Measurements from ENCODE around the gene PPTC7. TPM values are rescaled to one million over a fixed set of nuclear protein-coding genes. Genes with fewer than 3 reads are reported as not detected.

PPTC7 gene, protein sequence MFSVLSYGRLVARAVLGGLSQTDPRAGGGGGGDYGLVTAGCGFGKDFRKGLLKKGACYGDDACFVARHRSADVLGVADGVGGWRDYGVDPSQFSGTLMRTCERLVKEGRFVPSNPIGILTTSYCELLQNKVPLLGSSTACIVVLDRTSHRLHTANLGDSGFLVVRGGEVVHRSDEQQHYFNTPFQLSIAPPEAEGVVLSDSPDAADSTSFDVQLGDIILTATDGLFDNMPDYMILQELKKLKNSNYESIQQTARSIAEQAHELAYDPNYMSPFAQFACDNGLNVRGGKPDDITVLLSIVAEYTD
- total RNA-seq (2021; fragmentation: NEBNext Ultra II Directional; extraction: Animal tissue kit (Norgen Biotek cat#: 25700)) (15.9 and 16.0 TPM in 2 replicates), polyA plus RNA-seq (2011; rRNA removed) (5.2 and 8.1 TPM in 2 replicates), polyA minus RNA-seq (2011; rRNA and poly(A)+ RNA removed) (20.4 and 22.1 TPM in 2 replicates)
- 8.3 TPM for polyA plus RNA-seq (2011; cell fraction: cytosol; rRNA removed)
- 5.4 TPM for polyA plus RNA-seq (2011; cell fraction: nucleus; rRNA removed)
- 6.5 to 9.8 TPM (median 8.0 TPM) in 4 replicates for polyA plus RNA-seq (2012, experiment 1 of 2)
- 0.94 TPM for polyA plus RNA-seq (2012, experiment 2 of 2)
- 9.6 TPM for polyA plus RNA-seq (2013, experiment 1 of 2)
- polyA plus RNA-seq (2013, experiment 2 of 2) = 9.2 TPM
- polyA minus RNA-seq (2011; cell fraction: cytosol; rRNA and poly(A)+ RNA removed) = 8.7 TPM
- 13.1 TPM for polyA minus RNA-seq (2011; cell fraction: nucleus; rRNA and poly(A)+ RNA removed)
- long read RNA-seq, experiment 1, full-length matches to known transcripts = 1 of 9 reads
- long read RNA-seq, experiment 1, partial matches to known transcripts = 0 of 9 reads
- long read RNA-seq, experiment 1, other reads (novel, unspliced or antisense) = 8 of 9 reads
- long read RNA-seq, experiment 2, partial matches to known transcripts = 0 of 10 reads
- long read RNA-seq, experiment 2, other reads (novel, unspliced or antisense) = 10 of 10 reads

DNA sequence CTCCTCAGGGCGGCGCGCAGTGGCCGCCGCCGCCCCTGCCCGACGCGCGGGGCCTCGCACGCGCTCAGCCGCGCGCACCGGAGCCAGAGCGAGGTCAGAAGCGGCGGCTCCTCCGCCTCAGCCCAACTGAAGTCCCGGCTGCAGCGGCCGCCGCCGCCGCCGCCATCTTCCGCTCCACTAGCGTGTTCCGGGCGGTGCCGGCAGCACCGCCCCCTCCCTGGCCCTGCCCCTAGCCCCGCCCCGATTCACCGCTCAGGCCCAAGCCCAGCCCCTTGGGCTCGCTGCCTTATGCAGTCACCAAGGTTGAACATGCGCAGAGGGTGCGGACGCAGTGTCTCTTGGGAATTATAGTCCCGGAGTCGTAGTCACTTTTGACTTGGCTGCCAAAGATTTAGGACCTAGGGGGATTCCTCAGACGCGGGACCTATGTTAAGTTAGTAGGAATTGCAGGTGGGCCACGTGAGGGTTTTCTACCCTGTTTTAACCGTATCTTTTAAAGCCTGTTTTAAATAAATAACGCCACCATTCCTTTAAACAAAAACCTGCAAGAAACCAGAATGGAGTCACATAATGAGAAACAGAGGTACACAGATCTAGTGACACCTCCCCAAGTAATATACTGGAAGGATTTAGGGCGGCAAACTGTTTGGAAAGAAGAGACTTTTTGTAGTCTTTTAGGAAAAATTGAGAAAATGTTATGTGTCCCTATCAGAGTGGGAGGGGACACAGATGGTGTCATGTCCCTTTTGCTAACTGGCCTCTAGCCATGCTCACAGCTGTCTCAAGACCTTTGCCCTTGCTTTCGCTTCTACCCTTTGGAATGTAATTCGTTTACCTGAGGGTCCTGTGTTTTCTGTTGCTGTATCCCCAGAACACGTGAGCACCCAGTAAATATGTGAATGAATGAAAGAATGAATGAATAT, at the start of gene PPTC7:
Gene PPTC7, minus strand, starts transcription at position 182 of the 923 bp plus-strand sequence. CDS start 287 bp downstream, outside the sequence.
- peak within 1 kb of the TSS; percentile 32 for H3K18ac ChIP-seq (ENCODE audit: extremely low read depth, low read length)
- H4K20me1 ChIP-seq (replicated peaks in 1 of 2; ENCODE audit: control insufficient read depth in 1 of 2, insufficient read depth in 2 of 2, low read length in 2 of 2) = peaks cover 7 to 18% of the 10 kb centered on the region in 2 experiments
- 0 out of 2 replicates have a peak within 1 kb of the TSS, but pooled peaks have one; percentile 9 for H2AFZ ChIP-seq (ENCODE audit: low read length)
- H3K27me3 ChIP-seq (replicated peaks in 1 of 4; ENCODE audit: control insufficient read depth in 3 of 4, extremely low read depth in 1 of 4, insufficient read depth in 3 of 4, low read length in 3 of 4) = no peaks in the 10 kb centered on the region; a peak in 1 of 7 replicates
- H3K9ac ChIP-seq (replicated peaks in 1 of 4; ENCODE audit: extremely low read depth in 1 of 4, low read depth in 3 of 4, low read length in 3 of 4) = peak within 1 kb of the TSS; percentile 70 to 100 (median 76)
- FAIRE-seq (peak; percentile 48), DNase-seq (ENCODE audit: low read depth in 1 of 2, low spot score in 2 of 2) (peak; percentile 76 to 92)
- H3K4me1 ChIP-seq (replicated peaks in 1 of 4; ENCODE audit: control insufficient read depth in 3 of 4, insufficient read depth in 4 of 4, low read length in 3 of 4) = peaks cover 0 to 12% (median 7%) of the 10 kb centered on the region in 4 experiments; a peak in 5 of 7 replicates
- no peak within 1 kb of the TSS; the same call in 1 of the 2 replicates for H3K27ac ChIP-seq (ENCODE audit: low read depth, low read length)
- H4K5ac ChIP-seq (ENCODE audit: insufficient read length, low read depth, low read length) = no peak within 1 kb of the TSS
- no peak within 1 kb of the TSS for H2BK20ac ChIP-seq (ENCODE audit: low read length)
- H4K8ac ChIP-seq (ENCODE audit: extremely low read depth, insufficient read depth, low read length) = peak within 1 kb of the TSS; percentile 90
- H2BK12ac ChIP-seq (ENCODE audit: low read depth, low read length) = 0 out of 2 replicates have a peak within 1 kb of the TSS, but pooled peaks have one; percentile 12
- H3K4me3 ChIP-seq (ENCODE audit: extremely low read depth in 1 of 4, insufficient read depth in 2 of 4, low read depth in 3 of 4, low read length in 4 of 4) = peak within 1 kb of the TSS; percentile 71 to 95 (median 84)
- ChIA-PET CTCF (ENCODE audit: partially characterized antibody) (interaction anchor here (1.3 to 1.8 kb wide), 3 partner anchors 16 to 134 kb away, joined by 3 read pairs; no protein-coding TSS in a partner anchor), POLR2A (ENCODE audit: partially characterized antibody) (no interaction called here)
- H3K23ac ChIP-seq (ENCODE audit: insufficient read length) = no peak within 1 kb of the TSS
- peak within 1 kb of the TSS; percentile 87 to 99 for H3K4me2 ChIP-seq (ENCODE audit: insufficient read depth in 1 of 2, low read depth in 2 of 2, low read length in 2 of 2)
- H3K56ac ChIP-seq (replicated peaks; ENCODE audit: insufficient read length, low read depth, low read length) = peak within 1 kb of the TSS; percentile 69
- H4K91ac ChIP-seq (replicated peaks; ENCODE audit: insufficient read length, low read length) = no peak within 1 kb of the TSS
- no peak within 1 kb of the TSS for H2BK5ac ChIP-seq (ENCODE audit: low read depth, low read length)
- no peak within 1 kb of the TSS for H2AK5ac ChIP-seq (ENCODE audit: low read depth, low read length)
- H3K14ac ChIP-seq (ENCODE audit: insufficient read length) = no peak within 1 kb of the TSS
- H3K79me1 ChIP-seq (ENCODE audit: low read depth, low read length) = peaks cover 10% of the 10 kb centered on the region
- WGBS, 2 experiments (ENCODE audit: extremely low coverage in 1 of 2, insufficient coverage in 1 of 2, insufficient read length in 1 of 2, insufficient replicate concordance in 2 of 2, low coverage in 1 of 2, low lambda C conversion rate in 2 of 2, missing lambda C conversion rate in 1 of 2) = 11% methylated on average over 28 of the region's 52 CpGs; no CpG with 5 or more reads in 1 of the 2 experiments
- H2BK120ac ChIP-seq (replicated peaks; ENCODE audit: low read depth, low read length) = no peak within 1 kb of the TSS
- no peaks in the 10 kb centered on the region for H3K36me3 ChIP-seq (ENCODE audit: control insufficient read depth in 2 of 4, insufficient read depth in 4 of 4, low read length in 3 of 4)
- H3K23me2 ChIP-seq (ENCODE audit: low read depth, low read length) = peaks cover 10% of the 10 kb centered on the region
- no peak within 1 kb of the TSS for H2BK15ac ChIP-seq (ENCODE audit: low read length)
- H3K4ac ChIP-seq (replicated peaks; ENCODE audit: insufficient read length, low read depth, low read length) = peak within 1 kb of the TSS; percentile 38
- no peaks in the 10 kb centered on the region for H3K9me3 ChIP-seq (ENCODE audit: insufficient read depth in 2 of 2, low read depth in 1 of 2, low read length in 1 of 2)
- peaks cover 10 to 40% of the 10 kb centered on the region in 2 experiments for H3K79me2 ChIP-seq (ENCODE audit: control insufficient read depth in 1 of 2, insufficient read depth in 2 of 2, low read length in 2 of 2)
- no peak for TF ChIP-seq RFX5 (IDR thresholded peaks at IDR 0.05; ENCODE audit: borderline replicate concordance, low read depth, low read length)
- TF ChIP-seq YY1 (IDR thresholded peaks at IDR 0.05; ENCODE audit: low read depth, low read length) = peak; percentile 91
- TF ChIP-seq SIRT6 (IDR thresholded peaks at IDR 0.05; ENCODE audit: low read length) = no peak
- no peak for TF ChIP-seq GTF2F1 (IDR thresholded peaks at IDR 0.05; ENCODE audit: borderline replicate concordance, low read depth, low read length)
- TF ChIP-seq KDM1A (IDR thresholded peaks at IDR 0.05; ENCODE audit: borderline replicate concordance, low read length) = no peak
- TF ChIP-seq CREB1 (IDR thresholded peaks at IDR 0.05) = no peak
- TF ChIP-seq TBP (IDR thresholded peaks at IDR 0.05; ENCODE audit: low read depth, low read length) = peak; percentile 66
